ENCODE measurements around the gene ATG4D. TPM values are rescaled to one million over a fixed set of nuclear protein-coding genes. Genes with fewer than 3 reads are reported as not detected.

ATG4D gene
- total RNA-seq, 4 donors from 2014 or later, result 46.5 to 59.3 (median 51.4) TPM

DNA sequence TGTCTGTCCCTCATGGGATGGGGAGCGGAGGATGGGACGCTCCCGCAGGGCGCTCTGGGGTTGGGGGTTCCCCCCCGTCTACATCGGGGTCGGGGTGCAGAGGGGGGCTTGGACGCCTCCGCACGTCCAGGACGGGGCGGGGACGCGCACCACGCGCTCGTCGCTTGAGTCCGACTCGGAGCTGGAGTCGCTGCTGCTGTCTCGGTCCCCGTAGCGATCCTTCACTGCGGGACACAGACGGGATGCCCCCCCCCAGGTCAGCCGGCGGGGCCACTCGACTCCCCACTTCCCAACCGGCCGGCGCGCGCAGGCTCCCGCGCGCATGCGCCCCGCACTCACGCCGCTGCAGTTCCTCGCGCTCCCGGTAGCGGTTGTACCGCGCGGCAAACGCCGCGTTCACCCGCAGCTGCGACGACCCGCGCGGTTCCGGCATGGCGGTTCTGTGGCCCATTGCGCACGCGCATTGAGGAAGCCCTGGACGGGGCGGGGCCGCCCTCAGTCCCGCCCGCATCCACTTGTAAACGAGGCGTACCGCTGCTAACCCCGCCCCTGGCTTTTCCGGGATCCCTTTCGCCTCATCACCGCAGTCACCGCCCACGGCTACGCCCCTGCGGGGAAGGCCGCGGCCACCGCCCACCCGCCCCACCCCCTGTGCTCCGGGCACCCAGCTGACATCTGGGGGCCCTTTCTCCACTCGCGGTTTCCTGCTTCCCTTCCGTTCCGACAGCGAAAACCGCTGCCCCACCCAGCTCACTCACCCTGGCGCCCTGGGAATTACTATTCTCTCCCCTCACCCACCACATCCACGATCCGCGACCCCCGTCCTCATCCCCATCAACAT, 22.1 kb downstream of the ATG4D start, which contains the start of gene KRI1:
Gene KRI1 (minus strand): TSS at position 444 of the 841 bp plus-strand sequence. CDS start 11 bp downstream, at position 433.
- intact Hi-C loops (cut with DNase I), result loop anchor here (5.0 kb wide), 1 partner anchor 63 kb away; the partner anchor contains the start of gene KEAP1
- whole genome bisulfite sequencing, 2 donors, result 1% methylated on average over 13 to 20 of the region's 94 CpGs
- peaks cover 33 to 56% (median 34%) of the 10 kb centered on the region in 3 donors for H3K4me1 ChIP-seq
- peak within 1 kb of the TSS; percentile 88 to 97 (median 93) for H3K27ac ChIP-seq
- H3K4me3 ChIP-seq, result peak within 1 kb of the TSS; percentile 88 to 97 (median 92)
- peak; percentile 93 for DNase-seq
- H3K27me3 ChIP-seq, result no peaks in the 10 kb centered on the region
- H3K9me3 ChIP-seq, result no peaks in the 10 kb centered on the region
- H3K36me3 ChIP-seq, result peaks cover 0 to 30% (median 10%) of the 10 kb centered on the region in 3 donors
- TF ChIP-seq POLR2A (IDR thresholded peaks at IDR 0.05) (peak in 3 of 4 donors; percentile 64 to 94 (median 65)), CTCF (IDR thresholded peaks at IDR 0.05) (peak in 5 of 6 experiments; percentile 17 to 77 (median 60))

DNA sequence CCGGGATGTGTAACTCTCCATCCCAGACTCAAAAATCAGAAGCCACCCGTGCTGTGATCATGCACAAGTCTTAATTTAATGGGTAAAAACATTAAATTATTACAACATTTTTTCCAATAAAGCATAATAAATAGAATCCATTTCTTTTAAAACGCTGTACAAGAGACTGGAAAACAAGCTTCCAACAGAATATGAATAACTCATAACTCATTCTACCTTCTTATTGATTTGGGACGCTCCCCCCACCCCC, 22.6 kb downstream of the ATG4D start:
- DNase-seq, result no peak
- Histone ChIP-seq H3K27me3 (no peaks in the 10 kb centered on the region), H3K4me1 (peaks cover 33 to 56% (median 34%) of the 10 kb centered on the region in 3 donors), H3K9me3 (no peaks in the 10 kb centered on the region), H3K27ac (peak overlapping the region; percentile 88 to 97 (median 93)), H3K36me3 (peaks cover 0 to 24% (median 6%) of the 10 kb centered on the region in 3 donors), H3K4me3 (peak overlapping the region; percentile 88 to 97 (median 92))
- intact Hi-C loops (cut with DNase I), result loop anchor here (5.0 kb wide), 1 partner anchor 64 kb away; the partner anchor contains the start of gene KEAP1
- WGBS, 2 donors, result 0 to 2% methylated on average over 4 of the region's 4 CpGs
- TF ChIP-seq CTCF (IDR thresholded peaks at IDR 0.05) (no peak), POLR2A (IDR thresholded peaks at IDR 0.05) (no peak)

- WGBS, 2 donors, result 39% methylated on average over 7 to 9 of the region's 19 CpGs
- Histone ChIP-seq H3K9me3 (no peaks in the 10 kb centered on the region), H3K36me3 (peaks cover 0 to 19% (median 6%) of the 10 kb centered on the region in 3 donors), H3K4me1 (peaks cover 33 to 56% (median 34%) of the 10 kb centered on the region in 3 donors), H3K4me3 (peak overlapping the region in 3 of 4 donors; percentile 91 to 97 (median 92)), H3K27ac (peak overlapping the region; percentile 88 to 97 (median 93)), H3K27me3 (no peaks in the 10 kb centered on the region)
- DNase-seq, result no peak
- TF ChIP-seq CTCF (IDR thresholded peaks at IDR 0.05) (no peak), POLR2A (IDR thresholded peaks at IDR 0.05) (no peak)
- intact Hi-C loops (cut with DNase I), result loop anchor here (5.0 kb wide), 1 partner anchor 65 kb away; the partner anchor contains the start of gene KEAP1
Observed at GRCh38 chr19:10566658-10567410, 23.1 kb downstream of the ATG4D start.

DNA sequence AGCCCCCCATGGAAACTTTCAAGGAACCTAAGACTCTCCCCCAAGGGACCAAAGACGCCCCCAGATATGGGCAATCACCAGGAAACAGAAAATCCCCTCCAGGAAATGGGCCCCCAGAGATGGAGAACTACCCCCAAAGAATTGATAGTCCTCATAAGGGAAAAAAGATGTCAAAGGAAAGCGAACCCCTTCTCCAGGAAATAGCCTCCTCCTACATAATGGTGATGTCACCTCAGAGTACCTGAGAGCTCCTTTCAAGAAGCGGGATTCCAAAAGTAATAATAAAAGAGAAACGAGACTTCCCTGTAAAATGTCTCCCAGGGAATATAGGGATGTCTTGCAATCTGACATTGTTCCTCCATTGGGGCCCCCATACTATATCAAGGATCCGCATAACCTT, 24.0 kb downstream of the ATG4D start:
- Histone ChIP-seq H3K4me3 (peak overlapping the region; percentile 67 to 97 (median 78)), H3K27me3 (no peaks in the 10 kb centered on the region), H3K9me3 (no peaks in the 10 kb centered on the region), H3K36me3 (peaks cover 0 to 11% (median 2%) of the 10 kb centered on the region in 3 donors), H3K27ac (peak overlapping the region; percentile 90 to 97 (median 96)), H3K4me1 (peaks cover 33 to 64% (median 40%) of the 10 kb centered on the region in 3 donors)
- DNase-seq, result no peak
- no peak for TF ChIP-seq CTCF (IDR thresholded peaks at IDR 0.05)
- no peak for TF ChIP-seq POLR2A (IDR thresholded peaks at IDR 0.05)
- intact Hi-C loops (cut with DNase I), result loop anchor here (5.0 kb wide), 1 partner anchor 65 kb away; the partner anchor contains the start of gene KEAP1
- WGBS, 2 donors, result 16 to 33% methylated on average over 5 of the region's 5 CpGs
